Gastroesophageal sphincter (tissue), 4 donors: ENCODE data around the gene SPPL3. TPM values are rescaled to one million over a fixed set of nuclear protein-coding genes. Genes with fewer than 3 reads are reported as not detected.

ENCODE experiments used
- ATAC-seq: fragments of 150-250 bp; one replicate; pipeline ENCODE4 v1.9.1; 2016; ENCODE audit warnings: mild to moderate bottlenecking, moderate library complexity
- H3K27ac ChIP-seq, 4 donors: fragments of 200-600 bp; sonication (generic) in 3 of 4; 1 replicate in 3 of 4; 2 replicates in 1 of 4; pipeline ENCODE4 v1.5.1; 2016 to 2019
- H3K27me3 ChIP-seq: fragments of 200-600 bp; sonication (generic); one replicate; pipeline ENCODE4 v1.5.1; 2019
- H3K36me3 ChIP-seq, 2 donors: fragments of 200-600 bp; sonication (generic); one replicate each; pipeline ENCODE4 v1.5.1; 2019; ENCODE audit warnings: control low read depth in 1 of 2
- H3K4me1 ChIP-seq, 3 donors: fragments of 200-600 bp; sonication (generic); 1 replicate in 2 of 3; 2 replicates in 1 of 3; pipeline ENCODE4 v1.5.1; 2016 to 2019; ENCODE audit warnings: control low read depth in 2 of 3
- H3K4me3 ChIP-seq, 2 donors: fragments of 200-600 bp; sonication (generic); one replicate each; pipeline ENCODE4 v1.5.1; 2019; ENCODE audit warnings: mild to moderate bottlenecking in 1 of 2, moderate library complexity in 1 of 2
- H3K9me3 ChIP-seq, 3 donors: fragments of 200-600 bp; sonication (generic); one replicate each; pipeline ENCODE4 v1.5.1; 2017 to 2019; ENCODE audit warnings: control low read depth in 2 of 3
- CTCF ChIP-seq, 4 experiments: fragments of 200-600 bp in 2 of 4; fragments of 450-650 bp in 2 of 4; sonication (generic) in 1 of 4; IDR thresholded peaks; one replicate each; pipeline ENCODE4 v1.5.1; 2017 to 2019; ENCODE audit warnings: antibody characterized with exemption in 4 of 4, mild to moderate bottlenecking in 2 of 4, moderate library complexity in 2 of 4
- EP300 ChIP-seq: sonication (generic); formaldehyde crosslinking; IDR thresholded peaks from one replicate; pipeline ENCODE4 v1.6.1; 2017; ENCODE audit warnings: antibody characterized with exemption, mild to moderate bottlenecking
- POLR2A ChIP-seq, 2 donors: fragments of 450-650 bp; IDR thresholded peaks; one replicate each; pipeline ENCODE4 v1.6.1; 2017; ENCODE audit warnings: antibody characterized with exemption in 2 of 2, mild to moderate bottlenecking in 2 of 2, moderate library complexity in 1 of 2
- POLR2AphosphoS5 ChIP-seq: sonication (generic); formaldehyde crosslinking; IDR thresholded peaks from one replicate; pipeline ENCODE4 v1.6.1; 2017; ENCODE audit warnings: antibody characterized with exemption
- WGBS, 2 donors: methylation state at CpG; one replicate each; pipeline ENCODE4 v1.1.5; 2018; ENCODE audit warnings: low coverage in 1 of 2; 5-methylcytosine and 5-hydroxymethylcytosine counted together
- total RNA-seq, 4 donors: library from RNA; depleted of rRNA; stranded (reverse); fragments of >200 nt; gene quantifications; one replicate each; pipeline ENCODE4 v1.1.0, GENCODE V29; 2016

SPPL3 gene
- total RNA-seq, 4 donors from 2014 or later = 16.2 to 20.2 (median 19.0) TPM

GRCh38 chr12:120930032-120930431, 25.9 kb upstream of the SPPL3 start:
- Histone ChIP-seq H3K4me3 (no peak overlapping the region), H3K4me1 (no peaks in the 10 kb centered on the region), H3K27me3 (no peaks in the 10 kb centered on the region), H3K9me3 (no peaks in the 10 kb centered on the region), H3K36me3 (no peaks in the 10 kb centered on the region), H3K27ac (no peak overlapping the region)
- TF ChIP-seq EP300 = no peak
- TF ChIP-seq POLR2AphosphoS5 = no peak
- TF ChIP-seq POLR2A (IDR thresholded peaks at IDR 0.05) = no peak
- no peak for TF ChIP-seq CTCF (IDR thresholded peaks at IDR 0.05)
- WGBS, 2 donors = 88 to 92% methylated on average over 5 of the region's 5 CpGs
- ATAC-seq = no peak

- no peak for TF ChIP-seq CTCF (IDR thresholded peaks at IDR 0.05)
Observed at GRCh38 chr12:120928864-120929652, 24.9 kb upstream of the SPPL3 start.

GRCh38 chr12:120925740-120926563, 21.8 kb upstream of the SPPL3 start:
- H3K4me1 ChIP-seq = no peaks in the 10 kb centered on the region
- no peak for TF ChIP-seq EP300
- no peak for TF ChIP-seq POLR2A (IDR thresholded peaks at IDR 0.05)
- TF ChIP-seq CTCF (IDR thresholded peaks at IDR 0.05) = no peak
- no peak for TF ChIP-seq POLR2AphosphoS5
- no peaks in the 10 kb centered on the region for H3K36me3 ChIP-seq
- H3K27me3 ChIP-seq = no peaks in the 10 kb centered on the region
- WGBS, 2 donors = 81% methylated on average over 9 of the region's 15 CpGs; no CpG with 5 or more reads in 1 of the 2 donors
- H3K9me3 ChIP-seq = no peaks in the 10 kb centered on the region
- no peak for ATAC-seq
- H3K4me3 ChIP-seq = no peak overlapping the region
- H3K27ac ChIP-seq = no peak overlapping the region

More at GRCh38 chr12:120928864-120929652, 24.9 kb upstream of the SPPL3 start:
- ATAC-seq = no peak
- H3K36me3 ChIP-seq = no peaks in the 10 kb centered on the region
- no peak overlapping the region for H3K27ac ChIP-seq
- no peak overlapping the region for H3K4me3 ChIP-seq
- no peaks in the 10 kb centered on the region for H3K9me3 ChIP-seq
- no peaks in the 10 kb centered on the region for H3K27me3 ChIP-seq
- 18% methylated on average over 3 of the region's 13 CpGs; no CpG with 5 or more reads in 1 of the 2 donors for WGBS, 2 donors
- no peaks in the 10 kb centered on the region for H3K4me1 ChIP-seq

- no peak for TF ChIP-seq EP300
- no peak for TF ChIP-seq POLR2A (IDR thresholded peaks at IDR 0.05)
- no peak for TF ChIP-seq POLR2AphosphoS5
- TF ChIP-seq CTCF (IDR thresholded peaks at IDR 0.05) = no peak
- Histone ChIP-seq H3K36me3 (no peaks in the 10 kb centered on the region), H3K9me3 (peaks cover 0 to 22% (median 0%) of the 10 kb centered on the region in 3 donors), H3K27me3 (no peaks in the 10 kb centered on the region), H3K4me1 (no peaks in the 10 kb centered on the region), H3K27ac (no peak overlapping the region), H3K4me3 (no peak overlapping the region)
- no peak for ATAC-seq
- 41 to 44% methylated on average over 3 of the region's 3 CpGs for WGBS, 2 donors
Observed at GRCh38 chr12:120922279-120922678, 18.1 kb upstream of the SPPL3 start.
